ENCODE data around the gene RNF111. TPM values are rescaled to one million over a fixed set of nuclear protein-coding genes. Genes with fewer than 3 reads are reported as not detected.

RNF111 gene
- total and polyA plus RNA-seq, 2 of the 13 experiments (the other 11 are each of a cell fraction or from before 2014, with no cell fraction given), result 12.1 to 23.1 TPM

DNA sequence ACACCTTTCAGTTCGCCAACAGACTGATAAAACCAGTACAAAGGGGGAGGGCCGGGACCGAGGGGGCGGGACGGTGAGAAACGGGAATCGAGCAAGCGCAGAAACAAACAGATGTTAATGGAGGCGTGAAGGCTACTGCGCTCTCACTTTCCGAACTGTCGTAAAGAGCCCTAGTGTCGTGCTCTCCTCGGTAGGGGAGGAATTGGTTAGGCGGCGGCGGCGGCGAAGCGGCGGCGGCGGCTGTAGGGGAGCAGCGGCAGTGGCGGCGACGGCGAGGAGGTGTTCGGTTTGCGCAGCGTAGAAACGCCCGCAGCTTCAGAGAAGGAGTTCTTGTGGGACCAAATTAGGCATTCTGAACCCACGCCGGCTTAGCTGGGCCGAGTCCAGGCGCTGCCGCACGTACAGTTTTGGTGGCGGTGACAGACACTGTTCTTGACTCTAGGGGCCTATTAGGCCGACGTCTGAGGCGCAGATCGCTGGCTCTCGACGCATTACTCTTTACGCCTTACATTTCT lies at the start of gene RNF111 (continued):
- TF ChIP-seq, protein P1, sequence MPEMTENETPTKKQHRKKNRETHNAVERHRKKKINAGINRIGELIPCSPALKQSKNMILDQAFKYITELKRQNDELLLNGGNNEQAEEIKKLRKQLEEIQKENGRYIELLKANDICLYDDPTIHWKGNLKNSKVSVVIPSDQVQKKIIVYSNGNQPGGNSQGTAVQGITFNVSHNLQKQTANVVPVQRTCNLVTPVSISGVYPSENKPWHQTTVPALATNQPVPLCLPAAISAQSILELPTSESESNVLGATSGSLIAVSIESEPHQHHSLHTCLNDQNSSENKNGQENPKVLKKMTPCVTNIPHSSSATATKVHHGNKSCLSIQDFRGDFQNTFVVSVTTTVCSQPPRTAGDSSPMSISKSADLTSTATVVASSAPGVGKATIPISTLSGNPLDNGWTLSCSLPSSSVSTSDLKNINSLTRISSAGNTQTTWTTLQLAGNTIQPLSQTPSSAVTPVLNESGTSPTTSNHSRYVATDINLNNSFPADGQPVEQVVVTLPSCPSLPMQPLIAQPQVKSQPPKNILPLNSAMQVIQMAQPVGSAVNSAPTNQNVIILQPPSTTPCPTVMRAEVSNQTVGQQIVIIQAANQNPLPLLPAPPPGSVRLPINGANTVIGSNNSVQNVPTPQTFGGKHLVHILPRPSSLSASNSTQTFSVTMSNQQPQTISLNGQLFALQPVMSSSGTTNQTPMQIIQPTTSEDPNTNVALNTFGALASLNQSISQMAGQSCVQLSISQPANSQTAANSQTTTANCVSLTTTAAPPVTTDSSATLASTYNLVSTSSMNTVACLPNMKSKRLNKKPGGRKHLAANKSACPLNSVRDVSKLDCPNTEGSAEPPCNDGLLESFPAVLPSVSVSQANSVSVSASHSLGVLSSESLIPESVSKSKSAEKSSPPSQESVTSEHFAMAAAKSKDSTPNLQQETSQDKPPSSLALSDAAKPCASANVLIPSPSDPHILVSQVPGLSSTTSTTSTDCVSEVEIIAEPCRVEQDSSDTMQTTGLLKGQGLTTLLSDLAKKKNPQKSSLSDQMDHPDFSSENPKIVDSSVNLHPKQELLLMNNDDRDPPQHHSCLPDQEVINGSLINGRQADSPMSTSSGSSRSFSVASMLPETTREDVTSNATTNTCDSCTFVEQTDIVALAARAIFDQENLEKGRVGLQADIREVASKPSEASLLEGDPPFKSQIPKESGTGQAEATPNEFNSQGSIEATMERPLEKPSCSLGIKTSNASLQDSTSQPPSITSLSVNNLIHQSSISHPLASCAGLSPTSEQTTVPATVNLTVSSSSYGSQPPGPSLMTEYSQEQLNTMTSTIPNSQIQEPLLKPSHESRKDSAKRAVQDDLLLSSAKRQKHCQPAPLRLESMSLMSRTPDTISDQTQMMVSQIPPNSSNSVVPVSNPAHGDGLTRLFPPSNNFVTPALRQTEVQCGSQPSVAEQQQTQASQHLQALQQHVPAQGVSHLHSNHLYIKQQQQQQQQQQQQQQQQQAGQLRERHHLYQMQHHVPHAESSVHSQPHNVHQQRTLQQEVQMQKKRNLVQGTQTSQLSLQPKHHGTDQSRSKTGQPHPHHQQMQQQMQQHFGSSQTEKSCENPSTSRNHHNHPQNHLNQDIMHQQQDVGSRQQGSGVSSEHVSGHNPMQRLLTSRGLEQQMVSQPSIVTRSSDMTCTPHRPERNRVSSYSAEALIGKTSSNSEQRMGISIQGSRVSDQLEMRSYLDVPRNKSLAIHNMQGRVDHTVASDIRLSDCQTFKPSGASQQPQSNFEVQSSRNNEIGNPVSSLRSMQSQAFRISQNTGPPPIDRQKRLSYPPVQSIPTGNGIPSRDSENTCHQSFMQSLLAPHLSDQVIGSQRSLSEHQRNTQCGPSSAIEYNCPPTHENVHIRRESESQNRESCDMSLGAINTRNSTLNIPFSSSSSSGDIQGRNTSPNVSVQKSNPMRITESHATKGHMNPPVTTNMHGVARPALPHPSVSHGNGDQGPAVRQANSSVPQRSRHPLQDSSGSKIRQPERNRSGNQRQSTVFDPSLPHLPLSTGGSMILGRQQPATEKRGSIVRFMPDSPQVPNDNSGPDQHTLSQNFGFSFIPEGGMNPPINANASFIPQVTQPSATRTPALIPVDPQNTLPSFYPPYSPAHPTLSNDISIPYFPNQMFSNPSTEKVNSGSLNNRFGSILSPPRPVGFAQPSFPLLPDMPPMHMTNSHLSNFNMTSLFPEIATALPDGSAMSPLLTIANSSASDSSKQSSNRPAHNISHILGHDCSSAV (CRISPR knock-in tag; IDR thresholded peaks at IDR 0.05; ENCODE audit: borderline replicate concordance), result 0 out of 2 replicates have a peak, but pooled peaks have one; percentile 24
- no peak for TF ChIP-seq TRAFD1 (CRISPR knock-in tag; IDR thresholded peaks at IDR 0.05; ENCODE audit: borderline replicate concordance)
- no peak for TF ChIP-seq TERF1 (CRISPR knock-in tag; IDR thresholded peaks at IDR 0.05)
- no peak for TF ChIP-seq ATF7 (IDR thresholded peaks at IDR 0.05)
- no peak for TF ChIP-seq ATF7 (CRISPR knock-in tag; IDR thresholded peaks at IDR 0.05)
- peak; percentile 92 for TF ChIP-seq RBM39 (IDR thresholded peaks at IDR 0.05; ENCODE audit: low read depth, low read length, poor library complexity, severe bottlenecking)
- TF ChIP-seq TP53 (CRISPR knock-in tag; conservative IDR thresholded peaks at IDR 0.05), result no peak
- TF ChIP-seq ZSCAN20 (CRISPR knock-in tag; IDR thresholded peaks at IDR 0.05; ENCODE audit: borderline replicate concordance), result no peak
- TF ChIP-seq ZNF556 (CRISPR knock-in tag; IDR thresholded peaks at IDR 0.05; ENCODE audit: borderline replicate concordance), result no peak
- no peak for TF ChIP-seq MLLT10 (CRISPR knock-in tag; IDR thresholded peaks at IDR 0.05)
- TF ChIP-seq ZNF768 (CRISPR knock-in tag; IDR thresholded peaks at IDR 0.05), result peak; percentile 8; the same call in 1 of the 2 replicates
- TF ChIP-seq, protein P2, sequence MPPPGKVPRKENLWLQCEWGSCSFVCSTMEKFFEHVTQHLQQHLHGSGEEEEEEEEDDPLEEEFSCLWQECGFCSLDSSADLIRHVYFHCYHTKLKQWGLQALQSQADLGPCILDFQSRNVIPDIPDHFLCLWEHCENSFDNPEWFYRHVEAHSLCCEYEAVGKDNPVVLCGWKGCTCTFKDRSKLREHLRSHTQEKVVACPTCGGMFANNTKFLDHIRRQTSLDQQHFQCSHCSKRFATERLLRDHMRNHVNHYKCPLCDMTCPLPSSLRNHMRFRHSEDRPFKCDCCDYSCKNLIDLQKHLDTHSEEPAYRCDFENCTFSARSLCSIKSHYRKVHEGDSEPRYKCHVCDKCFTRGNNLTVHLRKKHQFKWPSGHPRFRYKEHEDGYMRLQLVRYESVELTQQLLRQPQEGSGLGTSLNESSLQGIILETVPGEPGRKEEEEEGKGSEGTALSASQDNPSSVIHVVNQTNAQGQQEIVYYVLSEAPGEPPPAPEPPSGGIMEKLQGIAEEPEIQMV (CRISPR knock-in tag; IDR thresholded peaks at IDR 0.05; ENCODE audit: low read depth), result no peak
- TF ChIP-seq TEAD3 (CRISPR knock-in tag; optimal IDR thresholded peaks at IDR 0.05; ENCODE audit: borderline replicate concordance), result no peak
- no peak for TF ChIP-seq ZFP90 (CRISPR knock-in tag; IDR thresholded peaks at IDR 0.05; ENCODE audit: borderline replicate concordance)
- TF ChIP-seq ZSCAN31 (CRISPR knock-in tag; IDR thresholded peaks at IDR 0.05; ENCODE audit: low read depth), result no peak
- no peak; the same call in 1 of the 2 replicates for TF ChIP-seq ZNF605 (CRISPR knock-in tag; IDR thresholded peaks at IDR 0.05)
- no peak for TF ChIP-seq ZNF329 (CRISPR knock-in tag; IDR thresholded peaks at IDR 0.05; ENCODE audit: low read depth)
- no peak for TF ChIP-seq ZMYM2 (CRISPR knock-in tag; IDR thresholded peaks at IDR 0.05)
